ENCODE measurements around the gene CD82.

CD82 gene

GRCh38 chr11:44615913-44616791 is 50.7 kb downstream of the CD82 start:
- DNase-seq (ENCODE audit: low read depth, low spot score), result no peak

GRCh38 chr11:44617671-44618461 is 52.4 kb downstream of the CD82 start:
- no peak for DNase-seq (ENCODE audit: low read depth, low spot score)

GRCh38 chr11:44618561-44619425 is 53.3 kb downstream of the CD82 start:
- DNase-seq (ENCODE audit: low read depth, low spot score), result no peak

GRCh38 chr11:44620328-44620725 is 54.9 kb downstream of the CD82 start:
- DNase-seq (ENCODE audit: low read depth, low spot score), result no peak

GRCh38 chr11:44621140-44621681 is 55.7 kb downstream of the CD82 start:
- peak; percentile 85 for DNase-seq (ENCODE audit: low read depth, low spot score)

- DNase-seq (ENCODE audit: low read depth, low spot score), result no peak
These were observed 56.3 kb downstream of the CD82 start for GRCh38 chr11:44621784-44622183.

GRCh38 chr11:44622190-44622650 is 56.8 kb downstream of the CD82 start:
- no peak for DNase-seq (ENCODE audit: low read depth, low spot score)

- DNase-seq (ENCODE audit: low read depth, low spot score), result no peak
These were observed 57.3 kb downstream of the CD82 start for GRCh38 chr11:44622721-44623258.

GRCh38 chr11:44623341-44623730 is 57.9 kb downstream of the CD82 start:
- no peak for DNase-seq (ENCODE audit: low read depth, low spot score)

- no peak for DNase-seq (ENCODE audit: low read depth, low spot score)
These were observed 58.4 kb downstream of the CD82 start for GRCh38 chr11:44623731-44624491.

- DNase-seq (ENCODE audit: low read depth, low spot score), result no peak
These were observed 59.3 kb downstream of the CD82 start for GRCh38 chr11:44624761-44625221.

GRCh38 chr11:44625759-44626523 is 60.5 kb downstream of the CD82 start:
- no peak for DNase-seq (ENCODE audit: low read depth, low spot score)

- no peak for DNase-seq (ENCODE audit: low read depth, low spot score)
These were observed 61.2 kb downstream of the CD82 start for GRCh38 chr11:44626645-44627044.

- no peak for DNase-seq (ENCODE audit: low read depth, low spot score)
These were observed 61.8 kb downstream of the CD82 start for GRCh38 chr11:44627165-44627789.

- peak; percentile 92 for DNase-seq (ENCODE audit: low read depth, low spot score)
These were observed 62.7 kb downstream of the CD82 start for GRCh38 chr11:44627911-44628729.

- DNase-seq (ENCODE audit: low read depth, low spot score), result no peak
These were observed 63.6 kb downstream of the CD82 start for GRCh38 chr11:44628730-44629700.

All from astrocyte of the hippocampus (primary cell).